ENCODE data around the gene HDGFL2. TPM values are rescaled to one million over a fixed set of nuclear protein-coding genes. Genes with fewer than 3 reads are reported as not detected.
A peak's percentile ranks its signal among the peaks of the same experiment; 100 is the strongest.
"Not testable (repeated sequence)": the region's sequence is repeated elsewhere in the genome, so short reads cannot be mapped to it uniquely, and the experiment has no call there.

The HDGFL2 gene
- total RNA-seq, 1 donor from 2014 or later, result 41.8 TPM

- no peak for DNase-seq (ENCODE audit: low read depth in 2 of 2)
These were observed 40.0 kb downstream of the HDGFL2 start for GRCh38 chr19:4512070-4512469.

- no peak for DNase-seq (ENCODE audit: low read depth in 2 of 2)
These were observed 41.2 kb downstream of the HDGFL2 start for GRCh38 chr19:4513248-4513647.

- no peak for DNase-seq (ENCODE audit: low read depth in 2 of 2)
These were observed 43.6 kb downstream of the HDGFL2 start for GRCh38 chr19:4515732-4516131.

- no peak for DNase-seq (ENCODE audit: low read depth in 2 of 2)
These were observed 44.3 kb downstream of the HDGFL2 start for GRCh38 chr19:4516199-4516938.

GRCh38 chr19:4516939-4517300, 44.8 kb downstream of the HDGFL2 start:
- no peak for DNase-seq (ENCODE audit: low read depth in 2 of 2)

GRCh38 chr19:4517451-4518057, 45.5 kb downstream of the HDGFL2 start:
- DNase-seq (ENCODE audit: low read depth in 2 of 2), result no peak

GRCh38 chr19:4518345-4519171, 46.5 kb downstream of the HDGFL2 start, which contains the start of gene PLIN4:
PLIN4 (minus strand) TSS chr19:4518486; CDS start chr19:4518272, 214 bp downstream.
- DNase-seq (ENCODE audit: low read depth in 2 of 2), result peak; percentile 61 to 72

- DNase-seq (ENCODE audit: low read depth in 2 of 2), result no peak
These were observed 47.0 kb downstream of the HDGFL2 start for GRCh38 chr19:4519172-4519496.

- no peak for DNase-seq (ENCODE audit: low read depth in 2 of 2)
These were observed 47.6 kb downstream of the HDGFL2 start for GRCh38 chr19:4519521-4520277.

GRCh38 chr19:4521170-4521887, 49.2 kb downstream of the HDGFL2 start:
- no peak for DNase-seq (ENCODE audit: low read depth in 2 of 2)

GRCh38 chr19:4521888-4522242, 49.8 kb downstream of the HDGFL2 start:
- no peak for DNase-seq (ENCODE audit: low read depth in 2 of 2)

- DNase-seq (ENCODE audit: low read depth in 2 of 2), result no peak
These were observed 50.4 kb downstream of the HDGFL2 start for GRCh38 chr19:4522291-4523002.

GRCh38 chr19:4523306-4524110, 51.4 kb downstream of the HDGFL2 start:
- DNase-seq (ENCODE audit: low read depth in 2 of 2), result peak in 1 of 2 donors; percentile 56

GRCh38 chr19:4524808-4525562, 52.9 kb downstream of the HDGFL2 start:
- DNase-seq (ENCODE audit: low read depth in 2 of 2), result peak in 1 of 2 donors; percentile 50

GRCh38 chr19:4525563-4526002, 53.5 kb downstream of the HDGFL2 start:
- no peak for DNase-seq (ENCODE audit: low read depth in 2 of 2)

GRCh38 chr19:4527377-4527776, 55.3 kb downstream of the HDGFL2 start:
- not testable (repeated sequence) for DNase-seq (ENCODE audit: low read depth in 2 of 2)

GRCh38 chr19:4528843-4529242, 56.7 kb downstream of the HDGFL2 start:
- no peak for DNase-seq (ENCODE audit: low read depth in 2 of 2)

- DNase-seq (ENCODE audit: low read depth in 2 of 2), result no peak
These were observed 57.9 kb downstream of the HDGFL2 start for GRCh38 chr19:4529924-4530522.

All from dermis microvascular lymphatic vessel endothelial cell (primary cell).